GM23248 (cell line): ENCODE data around the gene TRMT1.

ENCODE experiments used
- EZH2 ChIP-seq: fragments of 200-600 bp; sonication (generic); IDR thresholded peaks from 2 replicates; pipeline ENCODE4 v1.6.1; 2018; ENCODE audit warnings: antibody characterized with exemption, mild to moderate bottlenecking; ENCODE audit not compliant: insufficient read depth, poor library complexity, severe bottlenecking
- EZH2phosphoT487 ChIP-seq: fragments of 200-600 bp; sonication (generic); IDR thresholded peaks from 2 replicates; pipeline ENCODE4 v1.6.1; 2018; ENCODE audit warnings: antibody characterized with exemption, moderate library complexity, mild to moderate bottlenecking, low read depth; ENCODE audit not compliant: insufficient read depth

GRCh38 chr19:13063461-13064091 is 53.0 kb downstream of the TRMT1 start:
- TF ChIP-seq EZH2: no peak
- no peak for TF ChIP-seq EZH2phosphoT487
